ENCODE results near the gene MYH14.

DNA sequence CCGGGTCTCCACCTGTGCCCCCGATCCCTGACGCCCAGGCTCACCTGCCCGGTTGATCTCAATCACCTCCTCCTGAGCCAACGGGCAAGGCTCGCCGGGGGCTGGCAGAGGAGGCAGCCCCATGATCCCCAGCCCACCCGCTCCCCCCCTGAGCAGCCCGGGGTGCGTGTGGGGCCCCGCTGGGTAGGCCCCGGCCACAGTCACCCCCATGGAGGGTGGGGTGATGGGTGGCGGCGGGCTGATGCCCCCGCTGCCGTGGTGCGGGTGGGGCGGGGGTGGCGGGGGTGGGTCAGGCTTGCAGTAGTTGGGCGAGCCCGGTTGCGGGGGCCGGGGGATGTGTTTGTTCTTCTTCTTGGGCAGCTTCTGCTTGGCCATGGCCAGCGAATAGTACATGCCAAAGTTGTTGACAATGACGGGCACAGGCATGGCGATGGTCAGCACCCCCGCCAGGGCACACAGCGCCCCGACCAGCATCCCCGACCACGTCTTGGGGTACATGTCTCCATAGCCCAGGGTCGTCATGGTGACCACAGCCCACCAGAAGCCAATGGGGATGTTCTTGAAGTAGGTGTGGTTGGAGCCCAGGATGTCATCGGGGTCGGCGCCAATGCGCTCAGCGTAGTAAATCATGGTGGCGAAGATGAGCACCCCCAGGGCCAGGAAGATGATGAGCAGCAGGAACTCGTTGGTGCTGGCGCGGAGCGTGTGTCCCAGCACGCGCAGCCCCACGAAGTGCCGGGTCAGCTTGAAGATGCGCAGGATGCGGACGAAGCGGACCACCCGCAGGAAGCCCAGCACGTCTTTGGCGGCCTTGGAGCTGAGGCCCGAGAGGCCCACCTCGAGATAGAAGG, 119.7 kb downstream of the MYH14 start:
- TF ChIP-seq, protein P1, sequence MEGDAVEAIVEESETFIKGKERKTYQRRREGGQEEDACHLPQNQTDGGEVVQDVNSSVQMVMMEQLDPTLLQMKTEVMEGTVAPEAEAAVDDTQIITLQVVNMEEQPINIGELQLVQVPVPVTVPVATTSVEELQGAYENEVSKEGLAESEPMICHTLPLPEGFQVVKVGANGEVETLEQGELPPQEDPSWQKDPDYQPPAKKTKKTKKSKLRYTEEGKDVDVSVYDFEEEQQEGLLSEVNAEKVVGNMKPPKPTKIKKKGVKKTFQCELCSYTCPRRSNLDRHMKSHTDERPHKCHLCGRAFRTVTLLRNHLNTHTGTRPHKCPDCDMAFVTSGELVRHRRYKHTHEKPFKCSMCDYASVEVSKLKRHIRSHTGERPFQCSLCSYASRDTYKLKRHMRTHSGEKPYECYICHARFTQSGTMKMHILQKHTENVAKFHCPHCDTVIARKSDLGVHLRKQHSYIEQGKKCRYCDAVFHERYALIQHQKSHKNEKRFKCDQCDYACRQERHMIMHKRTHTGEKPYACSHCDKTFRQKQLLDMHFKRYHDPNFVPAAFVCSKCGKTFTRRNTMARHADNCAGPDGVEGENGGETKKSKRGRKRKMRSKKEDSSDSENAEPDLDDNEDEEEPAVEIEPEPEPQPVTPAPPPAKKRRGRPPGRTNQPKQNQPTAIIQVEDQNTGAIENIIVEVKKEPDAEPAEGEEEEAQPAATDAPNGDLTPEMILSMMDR (IDR thresholded peaks at IDR 0.05), result no peak
- TF ChIP-seq POLR2A (IDR thresholded peaks at IDR 0.05), result no peak
